Activated B cell treated with CpG ODN at 0.5 μM for 24 hours (primary cell): ENCODE measurements around the gene TSC22D3. TPM values are rescaled to one million over a fixed set of nuclear protein-coding genes. Genes with fewer than 3 reads are reported as not detected.

Experiments used
- ATAC-seq: fragments of 200-7000 bp; cut with Tn5 transposase; one replicate; pipeline ENCODE4 v1.10.0; 2021; ENCODE audit warnings: low read depth, mild to moderate bottlenecking, moderate library complexity
- CTCF ChIA-PET: fragments of 350-600 bp; sonication (Branson Sonifier 250); formaldehyde crosslinking; loops from one replicate; lab custom pipeline; 2021; ENCODE audit warnings: antibody characterized with exemption; lab: Charles Lee
- POLR2A ChIA-PET: fragments of 350-600 bp; sonication (Branson Sonifier 250); formaldehyde crosslinking; loops from one replicate; lab custom pipeline; 2021; ENCODE audit warnings: antibody characterized with exemption; lab: Charles Lee
- DNase-seq: peaks from one replicate; pipeline ENCODE4 v3.0.0; 2022
- H3K27ac Mint-ChIP-seq: one replicate; pipeline ENCODE4 v1.8.0; 2020; ENCODE audit warnings: mixed read lengths
- H3K27me3 Mint-ChIP-seq: one replicate; pipeline ENCODE4 v1.8.0; 2021; ENCODE audit warnings: mixed read lengths
- H3K36me3 Mint-ChIP-seq: one replicate; pipeline ENCODE4 v1.8.0; 2021; ENCODE audit warnings: low read depth, mixed read lengths
- H3K4me1 Mint-ChIP-seq: one replicate; pipeline ENCODE4 v1.8.0; 2021; ENCODE audit warnings: mixed read lengths
- H3K4me3 Mint-ChIP-seq: one replicate; pipeline ENCODE4 v1.8.0; 2020; ENCODE audit warnings: mild to moderate bottlenecking, mixed read lengths
- H3K9me3 Mint-ChIP-seq: one replicate; pipeline ENCODE4 v1.8.0; 2020; ENCODE audit warnings: mixed read lengths
- intact Hi-C: fragments of 100-400 bp; cut with micrococcal nuclease; formaldehyde crosslinking; loops from one replicate; pipeline ENCODE4 v1.15.1; 2024
- total RNA-seq: library from RNA; stranded (reverse); gene quantifications from 2 replicates; pipeline ENCODE4 v1.2.3, GENCODE V29; 2022
- TF ChIP-seq, protein P1 (sequence below): fragments of 200-600 bp; IDR thresholded peaks from one replicate; pipeline ENCODE4 v1.8.0; 2022; ENCODE audit warnings: antibody characterized with exemption, mild to moderate bottlenecking

The TSC22D3 gene
- total RNA-seq, 1 donor from 2014 or later: 80.8 TPM

DNA sequence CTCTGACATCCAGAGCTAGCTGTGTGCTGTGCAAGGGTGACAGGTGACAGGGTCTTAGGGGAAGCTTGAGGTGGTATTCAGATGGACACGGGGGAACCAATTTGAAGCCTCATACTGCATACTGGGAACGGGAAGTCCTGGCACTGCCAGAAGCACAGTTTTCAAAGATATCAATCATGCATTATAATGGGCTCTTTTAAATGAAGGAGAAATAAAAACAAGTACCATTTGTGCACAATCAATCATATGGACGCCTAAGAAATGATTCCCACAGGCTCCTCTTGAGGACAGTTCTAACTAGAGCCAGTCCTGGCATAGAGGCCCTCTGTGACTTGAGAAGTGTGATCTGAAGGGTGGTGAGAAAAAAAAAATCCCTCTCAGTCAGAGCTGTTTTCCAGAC, 50.9 kb downstream of the TSC22D3 start:
- H3K4me3 Mint-ChIP-seq: no peak overlapping the region
- POLR2A ChIA-PET: interaction anchor here (0.6 kb wide), 1 partner anchor 59 kb away, joined by 3 read pairs; no protein-coding TSS in a partner anchor
- no peak for DNase-seq
- intact Hi-C loops: no loop called here
- no peaks in the 10 kb centered on the region for H3K9me3 Mint-ChIP-seq
- no peak for ATAC-seq
- peaks cover 27% of the 10 kb centered on the region for H3K4me1 Mint-ChIP-seq
- CTCF ChIA-PET: no interaction called here
- no peaks in the 10 kb centered on the region for H3K36me3 Mint-ChIP-seq
- TF ChIP-seq, protein P1, sequence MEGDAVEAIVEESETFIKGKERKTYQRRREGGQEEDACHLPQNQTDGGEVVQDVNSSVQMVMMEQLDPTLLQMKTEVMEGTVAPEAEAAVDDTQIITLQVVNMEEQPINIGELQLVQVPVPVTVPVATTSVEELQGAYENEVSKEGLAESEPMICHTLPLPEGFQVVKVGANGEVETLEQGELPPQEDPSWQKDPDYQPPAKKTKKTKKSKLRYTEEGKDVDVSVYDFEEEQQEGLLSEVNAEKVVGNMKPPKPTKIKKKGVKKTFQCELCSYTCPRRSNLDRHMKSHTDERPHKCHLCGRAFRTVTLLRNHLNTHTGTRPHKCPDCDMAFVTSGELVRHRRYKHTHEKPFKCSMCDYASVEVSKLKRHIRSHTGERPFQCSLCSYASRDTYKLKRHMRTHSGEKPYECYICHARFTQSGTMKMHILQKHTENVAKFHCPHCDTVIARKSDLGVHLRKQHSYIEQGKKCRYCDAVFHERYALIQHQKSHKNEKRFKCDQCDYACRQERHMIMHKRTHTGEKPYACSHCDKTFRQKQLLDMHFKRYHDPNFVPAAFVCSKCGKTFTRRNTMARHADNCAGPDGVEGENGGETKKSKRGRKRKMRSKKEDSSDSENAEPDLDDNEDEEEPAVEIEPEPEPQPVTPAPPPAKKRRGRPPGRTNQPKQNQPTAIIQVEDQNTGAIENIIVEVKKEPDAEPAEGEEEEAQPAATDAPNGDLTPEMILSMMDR: no peak
- no peaks in the 10 kb centered on the region for H3K27me3 Mint-ChIP-seq
- H3K27ac Mint-ChIP-seq: no peak overlapping the region

- Mint-ChIP-seq H3K27me3 (no peaks in the 10 kb centered on the region), H3K4me3 (no peak overlapping the region), H3K4me1 (peaks cover 39% of the 10 kb centered on the region), H3K9me3 (no peaks in the 10 kb centered on the region), H3K36me3 (no peaks in the 10 kb centered on the region), H3K27ac (no peak overlapping the region)
- intact Hi-C loops: no loop called here
- POLR2A ChIA-PET: interaction anchor here (0.6 kb wide), 1 partner anchor 51 kb away, joined by 3 read pairs; no protein-coding TSS in a partner anchor
- no peak for DNase-seq
- CTCF ChIA-PET: no interaction called here
- no peak for ATAC-seq
- TF ChIP-seq, protein P1: no peak
These were observed 52.1 kb downstream of the TSC22D3 start for GRCh38 chrX:107723511-107723910.

DNA sequence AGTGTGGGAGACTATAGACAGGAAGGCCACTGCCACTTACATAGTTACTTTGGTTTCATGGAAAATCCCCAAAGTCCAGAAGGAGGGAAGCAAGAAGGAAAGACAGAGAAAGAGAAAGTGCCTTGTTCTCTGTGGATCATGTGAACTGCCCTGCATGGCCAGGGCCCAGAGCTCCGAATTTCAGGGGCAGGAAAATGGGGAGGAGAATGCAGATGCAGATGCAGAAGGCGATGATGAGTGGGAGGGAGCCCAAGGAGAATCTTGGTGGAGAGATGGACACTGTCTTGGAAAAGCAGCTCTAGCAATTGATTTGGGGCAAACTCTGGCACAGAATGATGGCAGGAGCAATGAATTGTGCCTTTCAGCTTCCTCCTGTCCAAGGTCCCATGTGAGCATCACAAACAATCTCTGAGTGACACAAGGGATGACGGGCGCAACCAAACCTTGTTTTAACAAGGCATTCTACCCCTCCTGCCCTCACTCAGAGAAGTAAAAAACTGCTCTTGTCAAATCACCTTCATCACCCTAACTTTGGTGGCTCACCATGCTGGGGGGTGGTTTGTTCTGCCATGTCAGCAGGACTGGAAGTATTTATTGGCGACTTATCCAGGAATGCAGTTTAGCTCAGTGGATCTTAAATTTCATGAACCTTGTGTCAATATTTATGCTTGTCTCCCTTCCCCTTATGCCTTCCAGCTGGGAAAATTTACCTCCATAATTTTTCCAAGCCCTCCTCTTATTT, 53.5 kb downstream of the TSC22D3 start:
- ChIA-PET POLR2A (interaction anchor here (1.0 to 12.9 kb wide), 2 partner anchors 20 to 46 kb away, joined by 4 to 440 read pairs; no protein-coding TSS in a partner anchor), CTCF (interaction anchor here (2.0 to 7.3 kb wide), 2 partner anchors 50 to 54 kb away, joined by 8 to 128 read pairs; partner anchors contain the start of gene TSC22D3)
- DNase-seq (no peak), ATAC-seq (no peak)
- Mint-ChIP-seq H3K27ac (peak overlapping the region; percentile 85), H3K4me3 (peak overlapping the region; percentile 61), H3K9me3 (no peaks in the 10 kb centered on the region), H3K4me1 (peaks cover 52% of the 10 kb centered on the region), H3K27me3 (no peaks in the 10 kb centered on the region), H3K36me3 (no peaks in the 10 kb centered on the region)
- TF ChIP-seq, protein P1: no peak
- intact Hi-C loops: loop anchor here (1.0 kb wide), 2 partner anchors 20 to 54 kb away; no protein-coding TSS in a partner anchor

DNA sequence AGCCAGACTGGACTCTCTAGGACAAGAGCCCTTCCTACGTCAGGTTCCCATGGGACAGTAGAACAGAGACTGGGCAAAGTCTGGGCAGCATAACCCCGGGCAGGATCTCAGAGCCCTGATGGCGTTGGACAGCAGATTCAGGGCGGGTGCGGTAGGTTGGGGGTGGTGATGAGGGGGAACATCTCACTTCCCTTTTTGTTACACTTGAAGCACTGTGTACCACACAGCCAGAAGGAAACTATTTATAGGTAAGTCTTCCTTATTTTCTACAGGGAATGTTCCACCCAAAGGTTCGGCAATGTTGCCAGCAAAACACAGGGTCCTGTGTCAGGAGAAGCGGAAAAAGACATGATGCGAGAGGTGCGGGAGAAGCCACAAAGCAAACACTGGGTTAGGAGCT, 54.3 kb downstream of the TSC22D3 start:
- Mint-ChIP-seq H3K27ac (peak overlapping the region; percentile 85), H3K36me3 (no peaks in the 10 kb centered on the region), H3K4me1 (peaks cover 54% of the 10 kb centered on the region), H3K4me3 (peak overlapping the region; percentile 61), H3K27me3 (no peaks in the 10 kb centered on the region), H3K9me3 (no peaks in the 10 kb centered on the region)
- intact Hi-C loops: loop anchor here (1.0 kb wide), 2 partner anchors 21 to 55 kb away; no protein-coding TSS in a partner anchor
- ChIA-PET CTCF (interaction anchor here (2.0 to 7.3 kb wide), 2 partner anchors 50 to 54 kb away, joined by 8 to 128 read pairs; partner anchors contain the start of gene TSC22D3), POLR2A (interaction anchor here (1.0 to 12.9 kb wide), 4 partner anchors 20 to 93 kb away, joined by 3 to 440 read pairs (median 4); no protein-coding TSS in a partner anchor)
- DNase-seq: peak; percentile 27
- ATAC-seq: peak; percentile 70
- TF ChIP-seq, protein P1: no peak
